Brain pericyte (primary cell): ENCODE data around the gene FAM222A.
"Not testable (repeated sequence)": the region's sequence is repeated elsewhere in the genome, so short reads cannot be mapped to it uniquely, and the experiment has no call there.

ENCODE experiments used
- DNase-seq: peaks from one replicate; pipeline ENCODE4 v3.0.0-alpha.2; 2012; ENCODE audit warnings: low read depth, low spot score

FAM222A gene

GRCh38 chr12:109693653-109694600, 19.7 kb upstream of the FAM222A start:
- DNase-seq: no peak

- DNase-seq: not testable (repeated sequence)
These were observed 19.0 kb upstream of the FAM222A start for GRCh38 chr12:109694629-109695028.

GRCh38 chr12:109695416-109695815, 18.2 kb upstream of the FAM222A start:
- DNase-seq: no peak

- DNase-seq: no peak
These were observed 17.6 kb upstream of the FAM222A start for GRCh38 chr12:109695961-109696461.

- no peak for DNase-seq
These were observed 16.9 kb upstream of the FAM222A start for GRCh38 chr12:109696485-109697269.

GRCh38 chr12:109697270-109697553, 16.4 kb upstream of the FAM222A start:
- no peak for DNase-seq

GRCh38 chr12:109697877-109698468, 15.7 kb upstream of the FAM222A start:
- DNase-seq: no peak

GRCh38 chr12:109698820-109699219, 14.8 kb upstream of the FAM222A start:
- no peak for DNase-seq

GRCh38 chr12:109701064-109701463, 12.6 kb upstream of the FAM222A start:
- DNase-seq: no peak

GRCh38 chr12:109702111-109702841, 11.3 kb upstream of the FAM222A start:
- no peak for DNase-seq

GRCh38 chr12:109703684-109704083, 9.9 kb upstream of the FAM222A start:
- no peak for DNase-seq

GRCh38 chr12:109704371-109705098, 9.1 kb upstream of the FAM222A start:
- DNase-seq: no peak

- DNase-seq: no peak
These were observed 8.3 kb upstream of the FAM222A start for GRCh38 chr12:109705291-109705690.

- DNase-seq: no peak
These were observed 7.3 kb upstream of the FAM222A start for GRCh38 chr12:109706398-109706746.

GRCh38 chr12:109706747-109707469, 6.7 kb upstream of the FAM222A start:
- no peak for DNase-seq

- no peak for DNase-seq
These were observed 6.2 kb upstream of the FAM222A start for GRCh38 chr12:109707470-109707821.

GRCh38 chr12:109708939-109709338, 4.7 kb upstream of the FAM222A start:
- no peak for DNase-seq

GRCh38 chr12:109709401-109709991, 4.1 kb upstream of the FAM222A start:
- no peak for DNase-seq

GRCh38 chr12:109710205-109710746, 3.3 kb upstream of the FAM222A start:
- DNase-seq: no peak
